Panc1 (cell line): ENCODE measurements around the gene SLC4A2. TPM values are rescaled to one million over a fixed set of nuclear protein-coding genes. Genes with fewer than 3 reads are reported as not detected.

Experiments used
- ATAC-seq: fragments of 200-7000 bp; cut with Tn5 transposase; 2 replicates; pipeline ENCODE4 v1.9.1; 2020; ENCODE audit warnings: mild to moderate bottlenecking, moderate library complexity
- BruUV-seq: library from RNA; stranded (reverse); fragments of 400-500 nt; replicated peaks from 2 replicates; lab custom pipeline; 2021; lab: Mats Ljungman, UMichigan
- CTCF ChIA-PET: fragments of 300-600 bp; sonication (Branson Sonifier 250); formaldehyde crosslinking; loops from one replicate; lab custom pipeline; 2022; ENCODE audit warnings: antibody characterized with exemption; lab: Charles Lee
- POLR2A ChIA-PET: fragments of 300-600 bp; sonication (Branson Sonifier 250); formaldehyde crosslinking; loops from one replicate; lab custom pipeline; 2022; ENCODE audit warnings: antibody characterized with exemption; lab: Charles Lee
- DNase-seq: peaks from one replicate; pipeline ENCODE4 v3.0.0-alpha.2; 2010; ENCODE audit warnings: low read depth, low spot score
- H3K27ac ChIP-seq: 2 replicates; pipeline ENCODE4 v1.5.1; 2011; ENCODE audit warnings: mild to moderate bottlenecking, low read length, inconsistent platforms
- H3K27me3 ChIP-seq: fragments of 200-500 bp; sonication (Bioruptor generic); 2 replicates; pipeline ENCODE4 v1.6.0; 2014; ENCODE audit warnings: low read length, inconsistent platforms; ENCODE audit not compliant: control insufficient read depth, insufficient read depth
- H3K36me3 ChIP-seq: fragments of 200-500 bp; sonication (Bioruptor generic); 2 replicates; pipeline ENCODE4 v1.5.1; 2014; ENCODE audit warnings: inconsistent platforms, mild to moderate bottlenecking, low read length, moderate library complexity; ENCODE audit not compliant: control insufficient read depth, insufficient read depth
- H3K4me1 ChIP-seq: 2 replicates; pipeline ENCODE4 v1.5.1; 2011; ENCODE audit warnings: inconsistent platforms, mild to moderate bottlenecking, low read length, moderate library complexity; ENCODE audit not compliant: control insufficient read depth, insufficient read depth
- H3K4me3 ChIP-seq, 2 experiments: 2 replicates each; pipeline ENCODE4 v1.5.1; 2011 to 2012; ENCODE audit warnings: low read depth in 2 of 2, low read length in 2 of 2, mild to moderate bottlenecking in 2 of 2, inconsistent platforms in 1 of 2, moderate library complexity in 1 of 2
- H3K9me3 ChIP-seq: fragments of 200-500 bp; sonication (Bioruptor generic); 2 replicates; pipeline ENCODE4 v1.5.1; 2014; ENCODE audit warnings: low read depth, mild to moderate bottlenecking, inconsistent platforms, low read length, moderate library complexity; ENCODE audit not compliant: control insufficient read depth, insufficient read depth
- POLR2AphosphoS5 ChIP-seq: IDR thresholded peaks from 2 replicates; pipeline ENCODE4 v1.6.1; 2012; ENCODE audit warnings: mild to moderate bottlenecking, low read depth, low read length, moderate library complexity
- SIN3A ChIP-seq: IDR thresholded peaks from 2 replicates; pipeline ENCODE4 v1.6.1; 2012; ENCODE audit warnings: low read depth, mild to moderate bottlenecking, low read length, moderate library complexity, borderline replicate concordance; ENCODE audit not compliant: insufficient read depth
- TCF7L2 ChIP-seq: IDR thresholded peaks from 2 replicates; pipeline ENCODE4 v1.6.1; 2011; ENCODE audit warnings: mild to moderate bottlenecking, low read depth, low read length, inconsistent platforms
- in situ Hi-C: cut with HindIII; loops from 2 replicates; pipeline ENCODE4 v1.10.0; 2016; ENCODE audit warnings: low sequenced_read_pairs, low pct_unique_long_range_greater_than_20kb
- intact Hi-C: fragments of 100-400 bp; cut with micrococcal nuclease; formaldehyde crosslinking; loops from one replicate; pipeline ENCODE4 v1.10.0; 2022; ENCODE audit not compliant: unreplicated experiment
- total RNA-seq: library from RNA; stranded (reverse); gene quantifications from one replicate; pipeline ENCODE4 v1.2.1, GENCODE V29; 2021; ENCODE audit not compliant: unreplicated experiment
- TF ChIP-seq, protein P1 (sequence below): fragments of 450-650 bp; IDR thresholded peaks from 2 replicates; pipeline ENCODE4 v1.5.1; 2017; ENCODE audit warnings: mild to moderate bottlenecking
- TF ChIP-seq, protein P2 (sequence below), 2 experiments: IDR thresholded peaks; 2 replicates each; pipeline ENCODE4 v1.6.1; 2011 to 2012; ENCODE audit warnings: low read depth in 2 of 2, control low read depth in 1 of 2, low read length in 1 of 2, mild to moderate bottlenecking in 1 of 2, moderate library complexity in 1 of 2; ENCODE audit not compliant: insufficient read depth in 1 of 2

The SLC4A2 gene
- total RNA-seq, 1 experiment from 2014 or later = 580 TPM

DNA sequence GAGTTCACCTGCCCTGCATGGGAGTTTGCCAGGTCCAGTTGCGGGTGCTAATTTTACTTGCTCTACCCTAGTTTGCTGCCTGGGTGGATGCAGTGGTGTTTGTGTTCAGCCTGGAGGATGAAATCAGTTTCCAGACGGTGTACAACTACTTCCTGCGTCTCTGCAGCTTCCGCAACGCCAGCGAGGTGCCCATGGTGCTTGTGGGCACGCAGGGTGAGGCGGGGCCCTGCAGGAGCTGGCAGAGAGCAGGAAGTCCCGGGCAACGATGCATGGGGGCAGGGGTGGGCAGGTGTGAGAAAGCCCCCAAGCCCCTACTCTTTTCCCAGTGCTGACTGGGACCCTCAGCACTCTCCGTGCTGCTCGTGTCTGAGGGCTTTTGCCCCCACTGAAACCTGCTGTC, 58.2 kb downstream of the SLC4A2 start:
- ATAC-seq = no peak
- H3K4me1 ChIP-seq = peaks cover 14% of the 10 kb centered on the region
- H3K27ac ChIP-seq = no peak overlapping the region
- ChIA-PET CTCF (no interaction called here), POLR2A (no interaction called here)
- no peak overlapping the region for H3K4me3 ChIP-seq
- H3K9me3 ChIP-seq = no peaks in the 10 kb centered on the region
- intact Hi-C loops = no loop called here
- no TSS peak for BruUV-seq
- in situ Hi-C loops = no loop called here
- TF ChIP-seq, protein P1, sequence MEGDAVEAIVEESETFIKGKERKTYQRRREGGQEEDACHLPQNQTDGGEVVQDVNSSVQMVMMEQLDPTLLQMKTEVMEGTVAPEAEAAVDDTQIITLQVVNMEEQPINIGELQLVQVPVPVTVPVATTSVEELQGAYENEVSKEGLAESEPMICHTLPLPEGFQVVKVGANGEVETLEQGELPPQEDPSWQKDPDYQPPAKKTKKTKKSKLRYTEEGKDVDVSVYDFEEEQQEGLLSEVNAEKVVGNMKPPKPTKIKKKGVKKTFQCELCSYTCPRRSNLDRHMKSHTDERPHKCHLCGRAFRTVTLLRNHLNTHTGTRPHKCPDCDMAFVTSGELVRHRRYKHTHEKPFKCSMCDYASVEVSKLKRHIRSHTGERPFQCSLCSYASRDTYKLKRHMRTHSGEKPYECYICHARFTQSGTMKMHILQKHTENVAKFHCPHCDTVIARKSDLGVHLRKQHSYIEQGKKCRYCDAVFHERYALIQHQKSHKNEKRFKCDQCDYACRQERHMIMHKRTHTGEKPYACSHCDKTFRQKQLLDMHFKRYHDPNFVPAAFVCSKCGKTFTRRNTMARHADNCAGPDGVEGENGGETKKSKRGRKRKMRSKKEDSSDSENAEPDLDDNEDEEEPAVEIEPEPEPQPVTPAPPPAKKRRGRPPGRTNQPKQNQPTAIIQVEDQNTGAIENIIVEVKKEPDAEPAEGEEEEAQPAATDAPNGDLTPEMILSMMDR = no peak
- TF ChIP-seq, protein P2, sequence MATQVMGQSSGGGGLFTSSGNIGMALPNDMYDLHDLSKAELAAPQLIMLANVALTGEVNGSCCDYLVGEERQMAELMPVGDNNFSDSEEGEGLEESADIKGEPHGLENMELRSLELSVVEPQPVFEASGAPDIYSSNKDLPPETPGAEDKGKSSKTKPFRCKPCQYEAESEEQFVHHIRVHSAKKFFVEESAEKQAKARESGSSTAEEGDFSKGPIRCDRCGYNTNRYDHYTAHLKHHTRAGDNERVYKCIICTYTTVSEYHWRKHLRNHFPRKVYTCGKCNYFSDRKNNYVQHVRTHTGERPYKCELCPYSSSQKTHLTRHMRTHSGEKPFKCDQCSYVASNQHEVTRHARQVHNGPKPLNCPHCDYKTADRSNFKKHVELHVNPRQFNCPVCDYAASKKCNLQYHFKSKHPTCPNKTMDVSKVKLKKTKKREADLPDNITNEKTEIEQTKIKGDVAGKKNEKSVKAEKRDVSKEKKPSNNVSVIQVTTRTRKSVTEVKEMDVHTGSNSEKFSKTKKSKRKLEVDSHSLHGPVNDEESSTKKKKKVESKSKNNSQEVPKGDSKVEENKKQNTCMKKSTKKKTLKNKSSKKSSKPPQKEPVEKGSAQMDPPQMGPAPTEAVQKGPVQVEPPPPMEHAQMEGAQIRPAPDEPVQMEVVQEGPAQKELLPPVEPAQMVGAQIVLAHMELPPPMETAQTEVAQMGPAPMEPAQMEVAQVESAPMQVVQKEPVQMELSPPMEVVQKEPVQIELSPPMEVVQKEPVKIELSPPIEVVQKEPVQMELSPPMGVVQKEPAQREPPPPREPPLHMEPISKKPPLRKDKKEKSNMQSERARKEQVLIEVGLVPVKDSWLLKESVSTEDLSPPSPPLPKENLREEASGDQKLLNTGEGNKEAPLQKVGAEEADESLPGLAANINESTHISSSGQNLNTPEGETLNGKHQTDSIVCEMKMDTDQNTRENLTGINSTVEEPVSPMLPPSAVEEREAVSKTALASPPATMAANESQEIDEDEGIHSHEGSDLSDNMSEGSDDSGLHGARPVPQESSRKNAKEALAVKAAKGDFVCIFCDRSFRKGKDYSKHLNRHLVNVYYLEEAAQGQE (IDR thresholded peaks at IDR 0.05; ENCODE audit: insufficient read depth in 1 of 2, low read depth in 2 of 2, low read length in 1 of 2) = no peak
- no peak for TF ChIP-seq SIN3A
- TF ChIP-seq POLR2AphosphoS5 = no peak
- DNase-seq = no peak
- no peaks in the 10 kb centered on the region for H3K36me3 ChIP-seq
- H3K27me3 ChIP-seq = no peaks in the 10 kb centered on the region

DNA sequence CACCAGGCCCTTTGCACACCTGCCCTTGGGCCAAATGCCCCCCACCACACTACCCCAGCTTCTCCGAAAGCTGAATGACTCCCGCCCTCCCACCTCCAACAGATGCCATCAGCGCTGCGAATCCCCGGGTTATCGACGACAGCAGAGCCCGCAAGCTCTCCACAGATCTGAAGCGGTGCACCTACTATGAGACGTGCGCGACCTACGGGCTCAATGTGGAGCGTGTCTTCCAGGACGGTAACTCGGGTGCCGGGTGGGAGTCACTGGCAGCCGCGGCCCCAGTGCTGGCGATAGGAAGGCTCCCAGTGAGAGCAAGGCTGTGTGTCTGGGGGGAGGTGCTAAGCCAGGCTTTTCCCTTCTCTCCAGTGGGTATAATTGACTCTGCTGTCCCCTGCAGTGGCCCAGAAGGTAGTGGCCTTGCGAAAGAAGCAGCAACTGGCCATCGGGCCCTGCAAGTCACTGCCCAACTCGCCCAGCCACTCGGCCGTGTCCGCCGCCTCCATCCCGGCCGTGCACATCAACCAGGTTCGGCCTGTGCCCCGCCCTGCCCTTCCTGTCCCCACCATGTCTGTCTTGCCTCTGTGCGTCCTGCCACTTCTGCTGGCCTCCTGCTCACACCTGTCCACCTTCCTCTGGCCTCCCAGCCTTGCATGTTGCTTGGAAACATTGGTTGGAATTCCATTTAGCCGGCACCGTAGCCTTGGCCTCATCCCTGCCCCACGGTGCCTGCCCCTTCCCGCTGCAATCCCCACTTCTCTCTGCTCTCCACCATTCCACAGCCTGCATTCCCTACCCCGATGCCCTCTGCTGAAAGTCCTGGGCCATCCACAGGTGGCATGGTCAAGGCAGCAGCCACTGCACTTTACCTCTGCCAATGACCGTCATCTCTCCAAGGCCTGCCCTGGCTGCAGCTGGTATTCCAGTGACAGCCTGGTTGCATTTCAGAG, 59.0 kb downstream of the SLC4A2 start:
- no peak for DNase-seq
- H3K27me3 ChIP-seq = no peaks in the 10 kb centered on the region
- no TSS peak for BruUV-seq
- H3K4me3 ChIP-seq = no peak overlapping the region
- peaks cover 10% of the 10 kb centered on the region for H3K4me1 ChIP-seq
- TF ChIP-seq TCF7L2 (no peak), POLR2AphosphoS5 (no peak), SIN3A (no peak)
- TF ChIP-seq, protein P2 (IDR thresholded peaks at IDR 0.05; ENCODE audit: insufficient read depth in 1 of 2, low read depth in 2 of 2, low read length in 1 of 2) = no peak
- TF ChIP-seq, protein P1 = no peak
- ChIA-PET POLR2A (no interaction called here), CTCF (no interaction called here)
- intact Hi-C loops = no loop called here
- in situ Hi-C loops = no loop called here
- no peak for ATAC-seq
- no peak overlapping the region for H3K27ac ChIP-seq
- H3K9me3 ChIP-seq = no peaks in the 10 kb centered on the region
- H3K36me3 ChIP-seq = no peaks in the 10 kb centered on the region
